Stromal cell of bone marrow (primary cell): ENCODE data around the gene MAGEA9B.
"Not testable (repeated sequence)": the region's sequence is repeated elsewhere in the genome, so short reads cannot be mapped to it uniquely, and the experiment has no call there.

Source experiments
- DNase-seq: peaks from one replicate; pipeline ENCODE4 v3.0.0-alpha.2; 2012; ENCODE audit warnings: low read depth

The MAGEA9B gene

GRCh38 chrX:149570668-149571067, 16.6 kb downstream of the MAGEA9B start:
- DNase-seq = peak; percentile 11

- DNase-seq = no peak
These were observed 17.5 kb downstream of the MAGEA9B start for GRCh38 chrX:149569770-149570169.

DNA sequence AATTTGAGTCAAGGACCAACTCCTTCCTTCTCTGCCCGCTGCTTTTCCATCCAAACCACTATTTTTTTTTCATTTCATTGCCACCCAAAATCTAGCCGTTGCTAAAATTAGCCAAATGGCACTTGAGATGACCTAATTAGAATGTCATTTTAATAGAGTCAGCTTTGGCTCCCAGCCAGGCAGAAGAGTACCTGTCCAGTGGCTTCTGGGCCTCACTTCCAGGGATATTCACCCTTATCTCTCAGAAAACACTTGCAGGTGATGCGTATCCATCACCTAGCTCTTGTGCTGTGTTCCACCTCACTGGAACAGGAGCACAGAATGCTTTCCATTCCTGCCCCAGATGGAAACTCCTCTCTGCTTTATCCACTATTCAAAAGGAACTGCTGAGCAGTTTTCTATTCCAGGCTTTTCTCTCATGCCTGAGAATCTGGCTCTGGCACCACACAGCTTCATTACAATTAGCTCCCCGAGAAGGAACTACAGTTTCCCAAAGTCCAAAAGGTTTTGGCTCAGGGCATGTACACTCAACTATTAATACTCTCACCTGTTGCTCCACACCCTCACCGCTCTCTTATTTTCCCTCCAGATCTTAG, 18.5 kb downstream of the MAGEA9B start:
- no peak for DNase-seq

DNA sequence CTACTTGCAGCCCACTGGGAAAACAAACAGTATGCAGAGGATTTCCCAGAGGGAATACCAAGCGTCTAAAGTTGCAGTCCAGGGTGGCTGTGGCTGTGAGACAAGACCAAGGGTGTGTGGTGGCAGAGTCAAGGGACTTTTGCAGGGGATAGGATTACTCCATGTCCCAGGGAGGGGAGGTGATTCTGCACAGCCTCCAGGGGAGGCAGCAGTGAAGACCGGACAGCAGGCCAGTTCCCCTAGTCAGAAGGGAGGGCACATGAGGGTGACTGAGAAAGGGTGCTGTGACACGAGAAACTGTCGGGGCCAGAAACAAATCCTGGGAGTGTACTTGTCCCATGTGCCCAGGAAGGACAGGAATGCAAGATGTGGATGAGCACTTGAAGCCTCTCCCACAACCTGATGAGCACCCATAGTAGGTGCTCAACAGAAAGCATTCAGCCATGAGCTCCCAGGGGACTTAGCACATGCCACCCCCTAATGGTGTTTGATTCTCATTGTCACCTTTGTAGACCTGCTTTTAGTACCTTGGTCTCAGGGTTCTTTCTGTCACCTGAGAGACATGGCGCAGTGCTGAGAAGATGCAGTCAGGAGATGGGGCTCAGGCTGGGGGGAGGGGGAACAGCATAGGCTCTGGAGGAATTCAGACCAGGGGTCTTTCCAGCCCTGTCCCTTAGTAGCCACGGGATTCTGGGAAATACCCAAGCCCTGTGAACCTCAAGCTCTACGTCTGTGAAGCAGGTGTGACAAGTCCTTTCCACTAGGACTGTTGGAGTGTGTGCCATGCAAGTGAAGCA, 19.4 kb downstream of the MAGEA9B start:
- no peak for DNase-seq

GRCh38 chrX:149563359-149563758, 23.9 kb downstream of the MAGEA9B start:
- no peak for DNase-seq

DNA sequence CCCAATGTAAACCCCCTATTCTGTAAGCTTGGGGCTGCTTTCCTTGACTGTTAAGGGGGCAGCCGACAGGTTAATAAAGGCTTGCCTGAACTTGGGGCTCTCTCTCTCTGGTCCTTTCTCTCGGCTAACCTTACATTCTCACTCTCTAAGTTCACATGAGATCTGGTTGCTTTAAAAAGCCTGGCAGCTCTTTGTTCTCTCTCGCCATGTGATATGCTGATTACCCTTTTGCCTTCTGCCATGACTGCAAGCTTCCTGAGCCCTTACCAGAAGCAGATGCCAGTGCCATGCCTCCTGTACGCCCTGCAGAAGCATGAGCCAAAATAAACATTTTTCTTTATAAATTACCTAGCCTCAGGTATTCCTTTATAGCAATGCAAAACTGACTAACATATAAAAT, 32.0 kb downstream of the MAGEA9B start:
- DNase-seq = not testable (repeated sequence)

DNA sequence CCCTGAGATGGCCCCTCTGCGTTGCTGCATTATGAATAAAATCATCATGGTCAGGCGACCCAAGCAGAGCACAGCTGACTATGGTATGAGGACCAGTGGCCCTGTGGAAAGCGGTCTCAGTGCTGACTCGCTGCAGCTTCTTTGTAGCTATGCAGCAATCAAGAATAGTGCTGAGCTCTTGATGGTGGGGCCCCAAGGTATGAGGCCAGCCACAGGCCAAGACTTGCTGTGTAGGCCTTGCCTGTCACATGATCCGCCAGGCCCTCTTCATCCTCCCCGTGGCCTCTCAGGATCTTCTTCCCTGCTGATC, 35.4 kb downstream of the MAGEA9B start:
- not testable (repeated sequence) for DNase-seq

DNA sequence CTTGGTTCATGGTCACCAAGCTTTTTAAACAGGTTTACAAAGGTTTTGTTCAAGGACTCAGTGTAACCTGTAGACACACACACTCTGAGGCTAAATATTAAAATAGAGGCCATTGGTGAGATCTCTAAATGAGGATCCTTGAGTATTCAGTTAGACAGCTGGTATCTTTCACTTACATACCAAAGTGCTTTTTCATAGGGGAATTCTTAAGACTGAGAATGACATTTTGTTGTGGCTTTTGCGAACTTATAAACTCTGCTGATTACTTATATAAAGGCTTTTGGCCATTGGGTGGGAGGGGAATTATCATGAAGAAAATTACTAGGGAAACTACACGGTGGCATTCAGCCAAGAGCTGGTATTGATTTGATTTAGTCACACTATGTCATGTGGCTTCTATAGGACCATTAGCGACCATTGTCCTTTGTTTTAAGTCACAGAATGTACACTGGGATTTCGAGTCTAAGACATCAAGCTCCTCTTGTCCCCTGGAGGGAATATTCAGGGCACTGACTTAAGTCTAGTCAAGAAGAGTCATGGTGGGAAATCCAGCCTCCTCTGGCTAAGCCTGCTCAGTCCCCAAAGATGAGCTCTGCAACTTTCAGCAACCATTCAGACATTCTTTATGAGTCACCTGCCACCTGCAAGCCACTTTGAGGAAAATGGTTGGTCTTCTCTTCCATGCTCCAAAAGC, 35.9 kb downstream of the MAGEA9B start:
- not testable (repeated sequence) for DNase-seq

DNA sequence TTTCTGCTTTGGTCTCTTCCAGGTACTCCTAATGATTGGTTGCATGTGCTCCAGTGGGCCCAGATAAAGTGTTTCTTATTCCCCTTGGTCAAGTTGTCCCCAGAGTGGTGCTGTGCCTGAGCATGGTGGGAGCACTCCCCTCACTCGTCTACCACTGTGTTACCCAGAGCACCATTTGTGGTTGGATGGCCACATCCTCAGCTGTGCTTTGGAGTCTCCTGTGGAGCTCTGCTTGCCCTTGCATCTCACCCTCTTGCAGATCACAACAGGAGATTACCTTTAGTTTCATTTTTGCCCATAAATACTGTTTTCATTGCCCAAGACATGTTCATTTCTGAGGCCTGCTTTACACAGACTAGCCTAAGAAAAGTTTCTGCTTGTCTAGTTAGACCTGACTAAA, 36.8 kb downstream of the MAGEA9B start:
- not testable (repeated sequence) for DNase-seq

DNA sequence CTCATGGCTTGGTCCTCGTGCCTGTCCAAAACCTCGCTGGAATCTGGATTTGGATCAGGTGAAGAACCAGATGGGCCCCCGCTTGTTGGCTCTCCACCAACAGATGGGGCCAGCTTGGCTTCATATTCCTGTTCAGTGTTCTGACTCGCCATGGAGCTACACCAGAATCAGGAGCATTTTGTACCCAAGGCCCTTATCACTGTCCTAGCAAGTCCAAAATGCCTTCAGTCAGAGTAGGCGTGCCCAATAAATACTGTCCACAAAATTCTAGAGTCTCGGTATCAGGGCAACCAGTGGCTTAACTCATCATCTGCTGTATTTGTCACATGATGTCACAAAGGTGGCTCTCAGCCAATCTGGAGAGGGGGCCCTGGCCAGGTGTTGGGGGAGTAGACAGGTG, 37.6 kb downstream of the MAGEA9B start, which contains the start of gene HSFX3:
Gene HSFX3, minus strand, starts transcription at position 224 of the 400 bp plus-strand sequence. Its CDS starts 72 bp downstream, at position 152.
- DNase-seq = not testable (repeated sequence)

DNA sequence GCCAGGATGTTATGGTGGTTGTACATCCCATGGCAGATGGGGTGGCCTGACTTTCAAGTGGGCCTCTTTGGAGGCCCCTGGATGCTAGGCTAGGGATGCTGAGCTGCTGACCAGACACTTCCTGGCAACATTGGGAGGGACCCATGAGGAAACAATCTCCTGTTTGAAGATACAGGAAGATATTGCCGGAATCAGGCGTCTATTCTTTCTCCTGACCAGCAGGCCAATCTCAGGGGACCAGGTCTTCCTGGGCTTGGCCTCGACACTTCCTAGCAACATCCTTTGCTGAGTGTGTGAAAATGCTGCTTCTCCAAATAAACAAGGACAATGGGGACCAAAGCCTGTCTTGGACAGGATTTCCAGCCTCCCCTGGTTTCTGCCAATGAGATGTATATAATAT, 39.5 kb downstream of the MAGEA9B start:
- DNase-seq = not testable (repeated sequence)

DNA sequence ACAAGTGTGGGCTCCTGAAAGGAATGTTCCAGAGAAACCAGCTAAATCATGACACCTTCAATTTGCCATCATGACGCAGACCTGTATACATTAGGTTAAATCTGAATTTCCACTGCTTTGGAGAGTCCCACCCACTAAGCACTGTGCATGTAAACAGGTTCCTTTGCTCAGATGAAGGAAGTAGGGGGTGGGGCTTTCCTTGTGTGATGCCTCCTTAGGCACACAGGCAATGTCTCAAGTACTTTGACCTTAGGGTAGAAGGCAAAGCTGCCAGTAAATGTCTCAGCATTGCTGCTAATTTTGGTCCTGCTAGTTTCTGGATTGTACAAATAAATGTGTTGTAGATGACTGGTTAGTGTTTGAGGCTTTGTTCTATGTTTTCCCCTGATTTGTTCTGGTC, 40.3 kb downstream of the MAGEA9B start:
- DNase-seq = not testable (repeated sequence)

DNA sequence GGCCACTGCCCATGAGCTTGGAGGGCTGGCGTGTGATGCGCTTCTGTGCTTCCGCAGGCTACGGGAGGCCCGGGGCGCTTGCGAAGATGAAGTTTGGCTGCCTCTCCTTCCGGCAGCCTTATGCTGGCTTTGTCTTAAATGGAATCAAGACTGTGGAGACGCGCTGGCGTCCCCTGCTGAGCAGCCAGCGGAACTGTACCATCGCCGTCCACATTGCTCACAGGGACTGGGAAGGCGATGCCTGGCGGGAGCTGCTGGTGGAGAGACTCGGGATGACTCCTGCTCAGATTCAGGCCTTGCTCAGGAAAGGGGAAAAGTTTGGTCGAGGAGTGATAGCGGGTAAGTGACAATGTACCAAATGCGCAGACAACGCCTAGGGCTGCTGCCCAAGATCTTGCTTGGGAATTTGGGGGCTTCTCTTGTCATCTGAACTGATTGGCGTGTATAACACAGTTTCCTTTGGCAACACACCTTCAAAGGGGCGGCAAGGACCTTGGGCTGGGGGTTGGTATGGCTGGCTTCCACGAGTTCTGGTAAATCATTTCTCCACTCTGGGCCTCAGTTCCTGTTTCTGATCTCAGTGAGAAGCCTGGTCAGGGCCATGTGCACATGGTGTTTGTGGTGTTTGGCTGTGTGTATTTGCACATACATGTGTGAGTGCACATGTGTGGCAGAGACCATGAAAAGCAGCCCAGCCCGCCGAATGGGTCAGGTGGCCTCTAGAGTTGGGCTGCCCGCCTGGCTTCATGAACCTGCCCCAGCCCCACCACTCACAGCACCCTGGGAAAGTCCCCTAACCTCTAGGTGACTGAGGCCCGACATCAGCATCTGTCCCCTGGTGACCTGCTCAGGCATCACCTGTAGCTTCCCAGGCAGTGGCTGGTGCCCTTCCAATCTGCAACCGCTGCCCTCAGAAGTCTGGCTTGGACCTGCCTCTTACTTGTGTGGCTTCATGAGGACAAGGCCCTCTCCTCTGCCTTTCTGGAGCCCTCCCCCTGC, 41.4 kb downstream of the MAGEA9B start:
- not testable (repeated sequence) for DNase-seq

GRCh38 chrX:149541521-149542047, 45.7 kb downstream of the MAGEA9B start:
- no peak for DNase-seq

DNA sequence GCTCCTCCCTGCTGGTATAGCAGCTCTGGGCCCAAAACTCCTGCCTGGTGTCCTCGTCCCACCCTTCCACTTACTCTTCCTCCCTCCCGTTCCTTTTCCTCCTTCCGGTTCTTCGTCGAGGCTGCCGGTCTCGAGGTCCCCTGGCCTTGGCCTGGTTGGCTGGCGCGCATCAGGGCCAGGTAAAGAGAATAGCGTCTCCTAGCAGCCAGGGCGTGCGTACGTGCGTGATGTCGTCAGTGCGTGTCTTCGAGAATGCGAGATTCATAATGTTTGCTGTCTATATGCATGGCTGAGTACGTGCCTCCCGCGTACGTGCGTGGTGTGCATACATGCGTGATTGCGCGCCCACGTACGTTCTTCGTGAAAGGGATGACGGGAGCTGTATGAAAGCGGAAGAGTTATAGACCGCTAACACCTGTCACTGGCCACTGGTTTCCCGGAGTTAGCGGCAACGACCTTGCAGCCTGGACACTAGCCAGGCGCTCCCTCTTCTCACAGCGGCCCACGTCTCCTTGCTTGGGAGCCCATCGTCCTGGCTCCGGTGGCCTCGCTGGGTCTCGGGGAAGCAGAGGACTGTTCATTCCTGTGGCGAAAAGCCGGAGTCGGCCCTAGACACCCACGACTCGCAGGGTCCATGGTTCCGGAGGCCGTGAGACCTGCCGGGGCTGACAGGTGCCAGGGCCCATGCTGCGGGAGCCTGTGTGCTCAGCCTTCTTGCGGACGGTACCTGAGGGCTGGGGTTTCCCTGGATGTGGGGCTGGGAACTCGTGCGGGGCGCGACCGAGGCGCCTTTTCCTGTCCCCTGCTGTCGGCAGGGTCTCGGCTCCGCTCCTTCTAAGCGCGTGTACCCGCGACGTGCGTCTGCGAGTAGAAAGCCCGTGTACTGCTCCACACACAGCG, 46.4 kb downstream of the MAGEA9B start, which contains the start of gene EOLA1:
Gene EOLA1, plus strand, starts transcription at position 392 of the 900 bp plus-strand sequence. CDS start 4,619 bp downstream, outside the sequence.
- peak; percentile 80 for DNase-seq

DNA sequence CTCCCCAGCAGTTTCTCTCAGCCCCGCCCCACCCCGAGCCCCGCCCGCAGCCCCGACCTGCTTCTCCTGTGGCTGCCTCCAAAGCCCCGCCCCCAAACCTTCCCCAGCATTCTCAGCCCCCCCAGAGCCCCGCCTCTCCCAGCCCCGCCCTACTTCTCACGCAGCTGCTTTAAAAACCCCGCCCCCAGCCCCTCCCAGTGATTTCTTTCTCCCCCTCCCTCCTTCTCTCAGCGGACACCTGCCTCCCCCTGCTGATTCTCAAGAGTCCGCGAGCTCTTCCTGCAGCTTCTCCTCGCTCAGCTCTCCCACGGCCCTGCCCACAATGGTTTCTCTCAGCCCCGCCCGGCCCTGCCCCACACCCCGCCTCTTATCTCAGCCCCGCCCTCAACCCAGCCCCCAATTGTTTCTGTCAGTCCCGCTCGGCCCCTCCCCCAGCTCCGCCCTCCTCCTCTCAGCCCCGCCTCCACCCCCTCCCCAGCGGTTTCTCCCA, 47.1 kb downstream of the MAGEA9B start:
- peak; percentile 73 for DNase-seq

DNA sequence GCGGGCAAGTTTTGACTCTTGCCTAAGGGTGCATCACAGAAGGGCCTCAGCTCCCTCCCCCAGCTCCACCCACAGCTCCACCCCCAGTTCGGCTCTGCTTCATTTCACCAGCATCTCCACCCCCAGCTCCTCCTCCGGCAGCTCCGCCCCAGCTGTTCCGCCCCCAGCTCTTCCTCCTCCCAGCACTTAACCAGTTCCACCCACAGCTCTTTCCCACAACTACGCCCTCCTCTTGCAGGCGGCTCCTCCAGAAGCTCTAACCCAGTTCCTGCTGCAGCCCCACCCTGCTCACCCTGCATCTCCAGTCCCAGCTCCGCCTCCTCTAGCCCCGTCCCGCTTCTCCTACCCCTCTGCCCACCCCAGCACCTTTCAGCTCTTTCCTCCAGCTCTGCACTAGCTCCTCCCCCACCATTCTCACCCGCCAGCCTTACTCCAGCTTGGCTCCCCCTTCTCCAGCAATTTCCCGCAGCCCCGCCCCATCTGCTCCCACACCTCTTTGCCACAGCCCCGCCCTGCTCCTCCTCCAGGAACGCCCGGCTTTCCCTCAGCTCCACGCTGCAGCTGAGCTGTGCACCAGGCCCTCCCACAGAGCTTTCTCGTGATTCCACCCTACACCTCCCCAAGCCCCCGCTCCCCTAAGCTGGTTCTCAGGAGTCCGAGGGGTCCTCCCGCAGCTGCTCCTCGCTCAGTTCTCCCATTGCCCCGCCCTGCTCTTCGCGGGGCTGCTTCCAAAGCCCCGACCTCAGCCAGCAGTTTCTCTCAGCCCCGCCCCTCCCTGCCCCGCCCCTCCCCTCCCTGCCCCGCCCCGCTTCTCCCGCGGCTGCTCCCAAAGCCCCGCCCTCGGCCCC, 47.8 kb downstream of the MAGEA9B start:
- peak; percentile 85 for DNase-seq

GRCh38 chrX:149537474-149537873, 49.8 kb downstream of the MAGEA9B start:
- not testable (repeated sequence) for DNase-seq
